ENCODE results near the gene PLA2G4E.

The PLA2G4E gene

DNA sequence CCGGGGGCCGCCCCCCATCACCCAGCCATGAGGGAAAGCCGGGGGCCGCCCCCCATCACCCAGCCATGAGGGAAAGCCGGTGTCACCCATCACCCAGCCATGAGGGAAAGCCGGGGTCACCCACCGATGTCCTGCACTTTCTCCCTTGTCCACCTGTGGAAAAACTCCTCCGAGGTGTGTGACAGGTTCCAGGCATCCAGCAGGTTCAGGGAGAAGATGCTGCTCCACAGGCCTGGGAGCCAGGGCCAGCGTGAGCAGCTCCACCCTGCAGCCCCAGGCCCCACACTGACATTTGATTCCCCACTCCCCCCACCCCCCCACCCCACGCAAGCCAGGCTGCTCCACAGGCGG, 32.9 kb downstream of the PLA2G4E start:
- H3K4me3 Mint-ChIP-seq, result no peak overlapping the region
- H3K27me3 Mint-ChIP-seq, result peaks cover 7% of the 10 kb centered on the region
- no peaks in the 10 kb centered on the region for H3K9me3 Mint-ChIP-seq
- peaks cover 7% of the 10 kb centered on the region for H3K4me1 Mint-ChIP-seq (ENCODE audit: low read depth)
- no peaks in the 10 kb centered on the region for H3K36me3 Mint-ChIP-seq (ENCODE audit: low read depth)
- no peak overlapping the region for H3K27ac Mint-ChIP-seq
- intact Hi-C loops (cut with micrococcal nuclease), result loop anchor here (2.0 kb wide), 1 partner anchor 149 kb away; no protein-coding TSS in a partner anchor

DNA sequence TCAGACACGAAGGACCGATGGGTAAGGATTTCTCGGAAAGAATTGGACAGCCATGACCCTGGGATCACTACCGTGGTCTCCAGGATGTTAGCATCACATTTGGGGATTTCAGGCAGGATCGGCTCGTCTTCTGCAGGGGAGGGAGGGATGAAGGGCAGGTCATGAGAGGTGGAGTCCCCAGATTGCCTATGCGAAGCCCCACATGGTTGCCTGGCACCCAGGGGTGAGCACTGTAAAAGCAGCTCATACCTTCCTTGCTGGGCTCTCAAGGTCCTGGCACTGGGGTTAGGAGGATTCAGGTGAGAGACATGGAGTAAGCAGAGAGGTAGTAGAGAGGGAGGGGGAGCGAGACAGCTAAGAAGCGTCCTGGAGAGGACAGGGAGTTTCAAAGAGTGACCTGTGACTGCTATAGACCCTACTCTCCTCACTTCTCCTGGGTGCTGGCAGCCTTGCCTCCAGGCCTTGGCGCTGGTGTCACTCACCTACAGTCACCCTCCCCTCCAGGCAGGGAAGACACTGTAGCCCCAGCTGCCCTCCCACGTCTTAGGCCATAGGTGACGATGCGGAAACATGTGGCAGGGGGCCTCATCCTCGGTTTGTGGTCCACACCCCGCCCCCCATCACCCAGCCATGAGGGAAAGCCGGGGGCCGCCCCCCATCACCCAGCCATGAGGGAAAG, 33.5 kb downstream of the PLA2G4E start:
- peaks cover 7% of the 10 kb centered on the region for H3K27me3 Mint-ChIP-seq
- intact Hi-C loops (cut with micrococcal nuclease), result no loop called here
- no peak overlapping the region for H3K4me3 Mint-ChIP-seq
- H3K4me1 Mint-ChIP-seq (ENCODE audit: low read depth), result peaks cover 7% of the 10 kb centered on the region
- no peak overlapping the region for H3K27ac Mint-ChIP-seq
- no peaks in the 10 kb centered on the region for H3K36me3 Mint-ChIP-seq (ENCODE audit: low read depth)
- H3K9me3 Mint-ChIP-seq, result no peaks in the 10 kb centered on the region

GRCh38 chr15:41985236-41986160, 35.3 kb downstream of the PLA2G4E start:
- peaks cover 7% of the 10 kb centered on the region for H3K27me3 Mint-ChIP-seq
- H3K4me1 Mint-ChIP-seq (ENCODE audit: low read depth), result peaks cover 20% of the 10 kb centered on the region
- intact Hi-C loops (cut with micrococcal nuclease), result no loop called here
- H3K27ac Mint-ChIP-seq, result no peak overlapping the region
- H3K9me3 Mint-ChIP-seq, result no peaks in the 10 kb centered on the region
- no peak overlapping the region for H3K4me3 Mint-ChIP-seq
- no peaks in the 10 kb centered on the region for H3K36me3 Mint-ChIP-seq (ENCODE audit: low read depth)

DNA sequence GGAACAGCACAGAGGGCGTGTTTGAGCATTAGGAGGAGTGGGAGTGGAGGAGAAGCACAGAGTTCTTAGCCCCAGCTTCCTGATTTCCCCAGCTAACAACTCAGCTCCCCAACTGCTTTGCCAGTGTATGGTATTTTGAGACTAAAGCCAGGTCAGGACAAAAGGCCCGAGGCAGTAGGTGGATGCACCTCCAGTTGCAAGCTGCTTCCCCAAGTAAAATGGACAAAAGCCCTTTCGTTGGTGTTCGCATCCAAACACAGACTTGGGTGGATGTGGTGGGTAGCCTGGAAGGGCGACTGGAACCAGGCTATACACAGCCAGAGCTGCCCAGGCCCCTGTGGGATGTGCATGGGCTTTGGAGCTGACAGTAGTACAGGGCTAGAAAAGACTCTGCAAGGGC, 36.2 kb downstream of the PLA2G4E start:
- Mint-ChIP-seq H3K27me3 (peaks cover 7% of the 10 kb centered on the region), H3K4me1 (ENCODE audit: low read depth) (peaks cover 21% of the 10 kb centered on the region), H3K4me3 (no peak overlapping the region), H3K27ac (no peak overlapping the region), H3K9me3 (no peaks in the 10 kb centered on the region), H3K36me3 (ENCODE audit: low read depth) (no peaks in the 10 kb centered on the region)
- intact Hi-C loops (cut with micrococcal nuclease), result no loop called here

DNA sequence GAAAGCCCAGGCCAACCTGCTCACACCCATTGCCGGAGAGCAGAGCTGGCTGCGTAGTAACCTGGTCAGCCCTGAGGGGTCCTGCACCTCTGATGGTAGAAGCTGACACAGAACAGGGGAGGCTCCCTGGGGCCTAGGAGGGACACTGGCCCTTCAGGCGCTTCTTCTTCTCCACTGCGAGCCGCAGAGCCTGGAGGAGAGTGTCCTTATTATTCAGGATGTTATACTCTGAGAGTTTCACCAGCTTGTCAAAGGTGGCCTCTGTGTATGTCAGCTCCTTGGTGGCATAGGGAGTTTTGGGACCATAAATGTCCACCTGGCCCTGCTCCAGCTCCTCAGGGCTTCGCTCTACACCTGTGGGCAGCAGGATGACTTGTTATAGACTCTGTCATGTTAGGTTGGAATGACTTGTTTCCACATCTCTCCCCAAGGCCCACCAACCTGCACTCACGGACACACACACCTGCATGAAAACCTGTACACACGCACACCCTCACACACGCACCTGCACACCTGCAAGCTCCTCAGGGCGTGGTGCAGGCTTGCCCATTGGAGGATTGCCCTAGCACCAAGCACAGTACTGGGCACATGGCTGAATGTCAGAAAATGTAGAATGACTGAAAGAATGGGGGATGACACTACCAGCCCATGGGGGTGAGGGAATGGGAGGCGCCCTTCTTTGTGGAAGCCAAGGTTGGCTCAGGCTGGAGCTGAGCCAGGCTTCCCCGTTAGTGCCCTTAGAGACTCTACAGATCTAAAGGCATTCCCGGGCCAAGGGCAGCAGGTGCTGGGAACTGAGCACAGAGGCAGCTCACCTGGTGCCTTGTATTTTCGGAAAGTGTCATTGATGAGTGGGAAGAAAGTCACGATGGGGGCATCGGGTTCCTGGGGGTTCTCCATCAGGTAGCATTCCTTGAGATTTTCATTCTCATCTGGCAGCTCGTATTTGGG, 36.9 kb downstream of the PLA2G4E start:
- H3K4me3 Mint-ChIP-seq, result no peak overlapping the region

GRCh38 chr15:41983221-41983620, 37.6 kb downstream of the PLA2G4E start:
- H3K27ac Mint-ChIP-seq, result no peak overlapping the region

More for the DNA sequence above, 36.9 kb downstream of the PLA2G4E start:
- Mint-ChIP-seq H3K36me3 (ENCODE audit: low read depth) (no peaks in the 10 kb centered on the region), H3K4me1 (ENCODE audit: low read depth) (peaks cover 21% of the 10 kb centered on the region), H3K9me3 (no peaks in the 10 kb centered on the region), H3K27ac (no peak overlapping the region), H3K27me3 (peaks cover 7% of the 10 kb centered on the region)
- intact Hi-C loops (cut with micrococcal nuclease), result no loop called here

GRCh38 chr15:41982133-41982930, 38.5 kb downstream of the PLA2G4E start:
- no peaks in the 10 kb centered on the region for H3K9me3 Mint-ChIP-seq
- H3K36me3 Mint-ChIP-seq (ENCODE audit: low read depth), result no peaks in the 10 kb centered on the region
- no peak overlapping the region for H3K27ac Mint-ChIP-seq
- H3K4me3 Mint-ChIP-seq, result no peak overlapping the region
- H3K4me1 Mint-ChIP-seq (ENCODE audit: low read depth), result peaks cover 19% of the 10 kb centered on the region
- intact Hi-C loops (cut with micrococcal nuclease), result no loop called here
- peaks cover 3% of the 10 kb centered on the region for H3K27me3 Mint-ChIP-seq

More at GRCh38 chr15:41983221-41983620, 37.6 kb downstream of the PLA2G4E start:
- Mint-ChIP-seq H3K4me1 (ENCODE audit: low read depth) (peaks cover 21% of the 10 kb centered on the region), H3K36me3 (ENCODE audit: low read depth) (no peaks in the 10 kb centered on the region), H3K9me3 (no peaks in the 10 kb centered on the region), H3K27me3 (peaks cover 3% of the 10 kb centered on the region), H3K4me3 (no peak overlapping the region)
- intact Hi-C loops (cut with micrococcal nuclease), result no loop called here

DNA sequence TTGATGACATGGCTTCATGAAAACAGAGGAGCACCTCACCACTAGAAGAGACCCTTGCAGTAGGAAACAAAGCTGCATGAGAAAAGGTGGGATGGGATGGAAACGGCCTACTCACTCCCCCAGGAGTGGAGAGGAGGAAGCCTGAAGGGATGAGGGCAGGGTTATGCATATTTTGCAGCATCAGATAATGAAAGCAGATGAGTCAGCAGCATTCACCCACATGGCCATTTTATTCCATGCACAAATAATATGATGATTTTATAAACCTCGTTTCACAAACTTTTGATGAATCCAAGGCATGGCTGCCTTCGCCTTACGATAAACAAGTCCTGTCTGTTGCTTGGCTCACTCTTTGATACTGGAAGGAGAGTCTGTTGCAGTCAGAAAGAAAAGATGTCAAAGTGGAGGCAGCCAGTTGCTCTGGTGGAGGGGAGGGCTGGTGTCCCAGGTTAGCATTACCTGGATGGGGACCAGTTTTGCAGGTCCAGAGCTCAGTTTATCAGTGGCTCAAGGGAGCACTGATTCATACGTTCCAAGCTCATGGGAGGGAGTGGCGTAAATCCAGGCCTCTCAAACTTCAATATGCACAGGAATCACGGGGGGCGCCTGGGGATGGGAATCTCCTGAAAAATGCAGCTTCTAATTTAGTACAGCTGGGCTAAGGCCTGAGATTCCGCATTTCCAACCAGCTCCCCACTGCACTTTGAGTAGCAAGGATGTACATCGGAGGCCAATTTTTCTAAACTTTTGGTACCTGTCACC, 39.3 kb downstream of the PLA2G4E start:
- intact Hi-C loops (cut with micrococcal nuclease), result no loop called here
- Mint-ChIP-seq H3K27ac (no peak overlapping the region), H3K4me1 (ENCODE audit: low read depth) (peaks cover 13% of the 10 kb centered on the region), H3K4me3 (no peak overlapping the region), H3K9me3 (no peaks in the 10 kb centered on the region), H3K36me3 (ENCODE audit: low read depth) (no peaks in the 10 kb centered on the region), H3K27me3 (no peaks in the 10 kb centered on the region)

- Mint-ChIP-seq H3K9me3 (no peaks in the 10 kb centered on the region), H3K4me1 (ENCODE audit: low read depth) (peaks cover 13% of the 10 kb centered on the region), H3K27me3 (no peaks in the 10 kb centered on the region), H3K36me3 (ENCODE audit: low read depth) (no peaks in the 10 kb centered on the region), H3K27ac (no peak overlapping the region), H3K4me3 (no peak overlapping the region)
- intact Hi-C loops (cut with micrococcal nuclease), result no loop called here
Measured at GRCh38 chr15:41980654-41981323, 40.1 kb downstream of the PLA2G4E start.

GRCh38 chr15:41979493-41980266, 41.2 kb downstream of the PLA2G4E start:
- no peaks in the 10 kb centered on the region for H3K27me3 Mint-ChIP-seq
- H3K36me3 Mint-ChIP-seq (ENCODE audit: low read depth), result no peaks in the 10 kb centered on the region
- H3K27ac Mint-ChIP-seq, result no peak overlapping the region
- H3K9me3 Mint-ChIP-seq, result no peaks in the 10 kb centered on the region
- intact Hi-C loops (cut with micrococcal nuclease), result no loop called here
- H3K4me3 Mint-ChIP-seq, result no peak overlapping the region
- H3K4me1 Mint-ChIP-seq (ENCODE audit: low read depth), result peaks cover 16% of the 10 kb centered on the region

GRCh38 chr15:41978534-41978933, 42.3 kb downstream of the PLA2G4E start:
- intact Hi-C loops (cut with micrococcal nuclease), result no loop called here
- Mint-ChIP-seq H3K9me3 (no peaks in the 10 kb centered on the region), H3K4me1 (ENCODE audit: low read depth) (peaks cover 27% of the 10 kb centered on the region), H3K36me3 (ENCODE audit: low read depth) (no peaks in the 10 kb centered on the region), H3K4me3 (no peak overlapping the region), H3K27ac (no peak overlapping the region), H3K27me3 (no peaks in the 10 kb centered on the region)

Data from dendritic cell treated with granulocyte-macrophage colony-stimulating factor and Interleukin-4, amounts not matched to agents 40 ng/mL and 50 ng/mL, for 4 days (primary cell).